SK-N-DZ (cell line): Measurements from ENCODE around the gene BRMS1.
"Not testable (repeated sequence)": the region's sequence is repeated elsewhere in the genome, so short reads cannot be mapped to it uniquely, and the experiment has no call there.

Source experiments
- DNase-seq: peaks from one replicate; pipeline ENCODE4 v3.0.0-alpha.2; 2015; ENCODE audit warnings: low spot score

The BRMS1 gene

DNA sequence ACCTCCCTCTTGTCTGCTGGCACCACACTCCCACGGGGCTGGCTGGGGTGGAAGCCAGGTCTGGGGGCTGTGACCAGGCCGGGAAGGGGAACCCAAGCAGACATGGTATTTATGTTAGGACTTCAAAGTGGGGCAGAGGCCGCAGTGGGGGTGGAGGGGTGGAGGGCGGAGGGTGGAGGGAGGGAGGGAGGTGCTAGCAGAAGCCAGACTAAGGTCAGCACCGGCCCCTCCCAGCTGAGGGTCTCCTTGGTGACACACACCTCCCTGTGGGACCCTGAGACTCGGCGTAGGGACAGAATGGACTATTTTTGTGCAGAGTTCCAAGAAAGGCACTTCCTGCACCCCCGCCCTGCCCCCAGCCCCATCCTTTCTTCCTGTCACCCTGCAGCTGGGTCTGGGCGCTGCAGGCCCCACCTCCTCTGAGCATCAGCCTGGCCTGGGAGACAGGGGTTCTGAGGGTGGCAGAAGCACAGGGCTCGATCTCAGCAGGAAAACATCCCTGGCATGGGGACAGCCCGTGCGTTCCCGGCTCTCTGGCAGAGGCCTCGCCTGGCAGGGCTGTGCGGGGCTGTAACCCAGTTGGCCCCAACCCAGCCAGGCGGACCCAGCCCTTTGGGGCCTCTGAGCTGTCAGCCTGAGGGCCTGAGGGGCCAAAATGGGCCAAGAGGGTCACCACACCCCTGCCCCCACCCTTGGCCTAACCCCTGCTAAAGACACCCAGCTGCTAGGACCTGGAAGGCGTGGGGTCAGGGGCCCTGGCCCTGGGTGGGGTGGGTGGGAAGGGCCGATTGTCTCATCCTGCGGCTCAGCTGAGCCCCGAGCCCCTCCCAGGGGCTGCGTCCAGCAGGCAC lies 18.4 kb downstream of the BRMS1 start:
- peak; percentile 64 for DNase-seq

DNA sequence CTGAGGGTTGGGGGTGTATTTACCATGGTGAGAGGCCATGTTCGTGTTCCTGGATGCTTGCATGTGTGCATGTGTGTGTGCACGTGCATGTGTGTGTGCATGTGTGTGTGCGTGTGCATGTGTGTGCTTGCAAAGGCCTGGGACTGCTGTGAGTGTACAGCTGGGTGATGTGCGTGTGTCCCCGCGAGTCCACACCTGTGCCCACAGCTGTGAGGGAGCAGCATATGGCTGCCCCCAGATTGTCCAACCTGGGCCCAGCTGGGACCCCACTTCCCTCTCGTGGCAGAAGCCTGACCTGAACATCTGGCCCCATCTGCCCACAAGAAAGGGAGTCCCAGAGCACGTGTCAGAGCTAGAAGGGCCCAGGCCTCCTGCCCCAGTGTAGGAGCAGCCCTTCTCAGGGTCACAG lies 19.6 kb downstream of the BRMS1 start:
- DNase-seq: no peak

DNA sequence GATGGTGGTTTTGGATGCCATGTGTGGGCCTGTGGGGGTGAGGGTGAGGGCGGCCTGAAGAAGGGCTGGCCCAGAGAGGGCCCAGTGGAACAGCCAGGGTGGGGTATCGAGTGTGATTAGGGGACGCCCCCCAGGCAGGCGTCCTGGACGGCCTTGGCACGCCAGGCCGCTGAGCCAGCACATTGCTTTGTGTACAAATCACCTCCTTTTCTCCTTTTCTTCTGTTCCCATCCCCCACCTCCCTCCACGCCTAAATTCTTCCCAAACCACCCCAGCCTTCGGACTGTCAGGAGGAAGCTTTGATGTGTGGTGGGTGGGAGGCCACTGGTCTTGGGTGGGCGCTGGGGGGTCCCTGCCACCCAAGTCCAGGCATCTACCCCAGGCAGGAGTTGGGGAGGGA lies 20.2 kb downstream of the BRMS1 start:
- no peak for DNase-seq

DNA sequence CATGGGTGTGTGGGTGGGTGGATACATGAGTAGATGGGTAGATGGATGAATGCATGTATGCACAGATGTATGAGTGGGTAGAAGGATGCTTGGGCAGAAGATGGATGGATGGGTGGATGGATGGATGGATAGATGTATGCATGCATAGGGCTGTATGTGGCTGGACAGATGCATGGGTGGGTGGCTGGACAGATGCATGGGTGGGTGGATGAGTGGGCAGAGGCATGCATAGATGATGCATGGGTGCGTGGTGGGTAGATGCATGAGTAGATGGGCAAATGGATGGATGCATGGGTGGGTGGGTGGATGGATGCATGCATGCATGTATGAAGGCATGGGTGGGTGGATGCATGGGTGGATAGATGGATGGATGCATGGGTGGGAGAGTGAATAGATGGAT lies 21.2 kb downstream of the BRMS1 start:
- DNase-seq: no peak

DNA sequence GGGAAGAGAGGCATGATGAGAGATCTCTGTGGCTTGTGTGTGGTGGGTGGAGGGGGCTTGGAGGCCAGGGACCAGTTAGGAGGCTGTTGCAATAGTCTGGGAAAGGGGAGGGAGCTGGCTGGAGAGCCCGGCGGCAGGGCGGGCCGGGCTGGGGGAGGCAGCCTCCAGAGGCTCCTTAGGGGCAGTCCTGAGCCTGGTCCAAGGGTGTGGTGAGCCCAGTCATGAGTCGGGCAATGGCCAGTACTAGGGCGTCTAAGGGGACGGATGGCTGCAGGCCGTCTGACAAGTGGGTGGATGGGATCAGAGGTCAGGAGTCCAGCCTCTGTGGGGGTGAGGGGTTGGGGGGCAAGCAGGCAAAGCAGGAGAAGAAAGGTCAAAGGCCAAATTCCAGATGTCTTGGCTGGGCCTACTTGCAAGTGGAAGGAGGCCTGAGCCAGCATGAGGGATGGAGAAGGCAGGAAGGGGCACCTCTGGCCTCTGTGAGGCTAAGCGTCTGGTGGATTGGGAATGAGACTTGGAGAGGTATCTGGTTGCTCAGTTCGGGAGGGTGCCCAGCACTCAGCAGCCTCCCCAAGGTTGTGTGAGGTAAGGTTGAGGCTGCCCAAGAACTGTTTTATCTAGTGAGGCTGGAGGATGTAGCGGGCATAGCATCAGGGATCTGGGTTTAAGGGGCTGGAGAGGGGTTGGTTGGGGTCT lies 22.0 kb downstream of the BRMS1 start:
- DNase-seq: no peak

DNA sequence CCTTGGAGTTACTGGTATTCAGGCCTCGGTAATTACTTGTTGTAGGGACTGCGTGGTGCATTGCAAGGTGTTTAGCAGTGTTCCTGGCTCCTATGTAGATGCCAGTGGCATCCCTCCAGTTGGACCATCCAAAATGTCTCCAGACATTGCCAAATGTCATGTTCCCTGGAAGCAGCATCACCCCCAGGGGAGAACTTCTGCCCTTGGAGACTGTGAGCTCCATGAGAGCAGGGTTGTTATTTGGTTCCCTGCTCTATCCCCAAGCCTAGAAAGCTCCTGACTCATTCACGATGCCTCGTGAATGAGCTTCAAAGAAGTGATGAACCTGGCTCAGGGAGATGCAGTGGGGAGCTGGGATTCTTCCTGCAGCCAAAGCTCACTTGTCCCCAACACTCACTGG lies 23.3 kb downstream of the BRMS1 start:
- DNase-seq: no peak

DNA sequence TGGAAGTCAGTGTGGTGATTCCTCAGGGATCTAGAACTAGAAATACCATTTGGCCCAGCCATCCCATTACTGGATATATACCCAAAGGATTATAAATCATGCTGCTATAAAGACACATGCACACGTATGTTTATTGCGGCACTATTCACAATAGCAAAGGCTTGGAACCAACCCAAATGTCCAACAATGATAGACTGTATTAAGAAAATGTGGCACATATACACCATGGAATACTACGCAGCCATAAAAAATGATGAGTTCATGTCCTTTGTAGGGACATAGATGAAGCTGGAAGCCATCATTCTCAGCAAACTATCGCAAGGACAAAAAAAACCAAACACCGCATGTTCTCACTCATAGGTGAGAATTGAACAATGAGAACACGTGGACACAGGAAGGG lies 24.2 kb downstream of the BRMS1 start:
- not testable (repeated sequence) for DNase-seq

DNA sequence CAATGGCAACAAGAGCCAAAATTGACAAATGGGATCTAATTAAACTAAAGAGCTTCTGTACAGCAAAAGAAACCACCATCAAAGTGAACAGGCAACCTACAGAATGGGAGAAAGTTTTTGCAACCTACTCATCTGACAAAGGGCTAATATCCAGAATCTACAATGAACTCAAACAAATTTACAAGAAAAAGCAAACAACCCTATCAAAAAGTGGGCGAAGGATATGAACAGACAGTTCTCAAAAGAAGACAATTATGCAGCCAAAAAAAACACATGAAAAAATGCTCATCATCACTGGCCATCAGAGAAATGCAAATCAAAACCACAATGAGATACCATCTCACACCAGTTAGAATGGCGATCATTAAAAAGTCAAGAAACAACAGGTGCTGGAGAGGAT lies 24.6 kb downstream of the BRMS1 start:
- not testable (repeated sequence) for DNase-seq

DNA sequence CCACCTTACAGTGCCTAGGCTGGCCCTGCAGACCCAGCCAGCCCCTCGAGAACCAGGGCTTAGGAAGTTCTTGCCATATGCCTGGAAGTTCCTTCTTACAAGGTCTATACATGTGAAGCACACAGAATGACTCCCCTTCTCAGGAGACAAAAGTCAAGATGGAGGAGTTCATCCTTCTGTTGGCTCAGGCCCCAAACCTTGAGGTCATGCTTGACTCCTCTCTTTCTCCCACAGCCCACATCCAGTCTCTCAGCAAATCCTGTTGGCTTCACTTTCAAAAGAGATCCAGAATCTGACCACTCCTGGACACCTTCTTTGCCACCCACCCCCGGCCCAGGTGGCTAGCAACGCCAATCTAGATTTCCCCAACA lies 26.3 kb downstream of the BRMS1 start:
- DNase-seq: no peak

DNA sequence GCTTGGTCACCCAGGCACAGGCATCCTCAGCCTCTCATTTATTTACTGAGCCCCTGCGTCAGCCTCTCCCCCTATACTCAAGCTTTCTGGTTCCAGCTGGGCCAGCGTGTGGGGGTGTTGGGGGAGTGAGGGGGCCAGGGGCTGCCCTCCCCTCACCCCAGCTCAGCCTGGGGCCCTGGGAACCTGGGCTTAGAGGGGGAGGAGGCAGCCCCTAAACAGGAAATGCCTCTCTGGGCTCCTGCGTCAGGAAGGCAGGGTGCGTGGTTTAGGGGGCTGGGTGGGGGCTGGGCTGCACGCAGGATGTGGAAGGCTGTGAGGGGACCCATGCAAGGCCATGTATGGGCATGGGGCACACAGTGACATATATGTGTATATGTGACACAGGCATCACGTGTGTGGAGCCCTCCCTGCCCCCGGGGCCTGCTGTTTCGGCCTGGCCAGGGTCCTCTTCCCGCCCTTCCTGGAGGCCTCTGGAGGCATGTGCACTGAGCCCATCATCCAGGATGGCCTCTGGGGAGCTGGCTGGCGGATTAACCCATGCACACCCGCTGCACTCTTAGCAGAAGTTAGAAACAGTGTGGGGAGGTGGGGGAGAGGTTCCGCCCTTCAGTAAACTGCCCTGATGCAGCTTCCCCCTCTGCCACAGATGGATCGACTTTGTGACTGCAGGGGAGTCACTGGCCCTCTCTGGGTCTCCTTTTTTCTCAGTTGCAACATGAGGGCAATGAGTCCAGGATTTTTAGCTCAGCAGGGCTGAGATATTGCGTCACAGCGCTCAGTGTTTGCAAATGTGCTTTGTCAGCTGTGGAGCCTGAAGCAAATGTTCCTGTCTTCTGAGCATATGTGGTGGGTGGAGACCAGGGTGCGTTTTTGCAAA lies 26.9 kb downstream of the BRMS1 start:
- peak; percentile 89 for DNase-seq

DNA sequence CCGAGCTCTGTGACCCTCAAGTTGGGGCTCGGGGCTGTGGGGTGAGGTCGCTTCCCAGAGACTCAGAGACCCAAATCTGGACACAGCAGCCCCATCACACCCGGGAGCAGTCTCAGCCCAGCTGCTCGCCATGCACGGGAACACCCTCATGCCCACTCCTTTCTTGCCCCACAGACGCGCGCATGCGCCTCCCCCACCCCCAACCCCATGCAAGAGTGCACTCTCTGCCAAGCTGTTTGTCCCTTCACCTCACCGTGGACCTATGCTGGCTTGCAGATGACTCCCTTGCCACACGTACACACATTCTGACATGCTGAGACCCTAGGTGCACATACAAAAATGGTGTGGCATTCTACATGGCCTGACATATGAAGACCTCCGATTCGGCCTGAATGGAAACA lies 27.6 kb downstream of the BRMS1 start:
- peak; percentile 80 for DNase-seq

DNA sequence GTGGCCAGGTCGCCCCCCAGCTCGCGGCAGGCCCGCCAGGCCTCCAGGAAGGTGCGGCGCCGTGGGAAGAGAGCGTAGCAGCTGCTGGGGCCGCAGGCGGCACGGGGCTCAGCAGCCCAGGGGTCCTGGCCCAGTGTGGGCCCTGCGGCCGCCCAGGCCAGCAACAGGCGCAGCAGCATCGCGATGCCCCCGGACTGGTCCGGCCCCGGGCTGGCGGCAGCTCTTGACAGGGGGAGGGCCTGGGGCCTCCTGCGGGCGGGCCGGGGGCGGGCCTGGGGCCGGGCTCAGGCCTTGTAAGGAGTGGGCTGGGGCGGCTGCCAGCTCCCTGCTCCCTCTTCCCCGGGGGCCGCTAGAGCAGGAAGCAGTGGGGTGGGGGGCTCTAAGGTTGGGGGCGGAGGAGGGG lies 28.1 kb downstream of the BRMS1 start, which contains the start of gene CD248:
Gene CD248, minus strand, starts transcription at position 196 of the 403 bp plus-strand sequence. Its CDS starts 17 bp downstream, at position 179.
- DNase-seq: peak; percentile 78

DNA sequence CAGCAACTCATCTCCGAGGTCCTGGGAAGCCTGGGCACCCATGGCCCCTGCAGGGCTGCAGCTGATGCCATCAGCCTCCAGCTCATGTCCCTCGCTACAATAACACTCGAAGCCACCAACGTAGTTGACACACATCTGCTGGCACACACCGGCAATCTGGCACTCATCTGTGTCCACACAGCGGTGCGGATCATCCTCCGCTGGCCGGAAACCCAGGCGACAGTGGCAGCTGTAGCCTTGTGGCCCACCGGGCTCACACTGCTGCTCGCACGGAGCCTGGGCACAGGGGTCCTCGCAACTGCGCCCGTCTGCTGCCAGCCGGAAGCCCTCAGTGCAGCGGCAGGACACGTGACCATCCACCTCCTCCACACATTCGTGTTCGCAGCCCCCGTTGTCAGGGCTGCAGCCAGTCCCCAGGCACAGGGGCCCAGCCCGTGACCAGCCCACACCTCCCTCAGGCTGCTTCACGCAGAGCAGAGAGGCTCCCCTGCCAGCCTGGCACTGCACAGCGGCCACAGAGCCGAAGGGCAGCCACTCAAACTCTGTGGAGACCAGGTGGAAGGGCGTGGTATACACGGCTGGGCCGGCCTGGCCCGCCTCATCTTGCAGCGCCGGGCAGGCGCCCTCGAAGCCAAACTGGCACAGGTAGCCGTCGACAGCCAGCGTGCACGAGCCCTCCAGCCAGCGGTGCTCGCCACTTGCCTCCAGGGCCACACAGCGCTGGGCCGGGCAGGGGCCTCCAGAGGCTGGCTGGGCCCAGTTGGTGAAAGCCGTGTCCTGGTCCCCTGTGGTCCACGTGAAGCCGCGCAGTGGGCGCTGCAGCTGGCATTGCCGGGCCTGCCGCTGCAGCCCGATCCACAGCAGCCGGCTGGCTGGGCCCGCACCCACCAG lies 28.7 kb downstream of the BRMS1 start:
- no peak for DNase-seq

DNA sequence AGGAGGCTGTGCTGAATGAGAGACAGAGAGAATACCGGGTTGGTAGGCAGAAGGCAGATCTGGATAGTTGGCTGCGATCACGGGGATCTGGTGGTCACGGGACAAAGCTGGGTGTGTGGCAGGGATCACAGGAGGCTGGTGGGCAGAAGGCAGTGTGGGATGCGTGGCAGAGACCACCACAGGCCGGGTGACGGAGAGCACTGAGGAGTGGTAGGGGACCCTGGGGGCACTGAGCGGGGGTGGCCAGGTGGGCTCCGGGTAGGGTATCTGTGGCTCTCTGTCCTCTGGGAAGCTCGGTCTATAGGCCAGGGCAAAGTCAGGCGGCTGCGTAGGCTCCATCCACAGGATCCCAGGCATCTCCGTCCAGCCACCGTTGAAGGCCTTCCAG lies 29.4 kb downstream of the BRMS1 start:
- DNase-seq: no peak

DNA sequence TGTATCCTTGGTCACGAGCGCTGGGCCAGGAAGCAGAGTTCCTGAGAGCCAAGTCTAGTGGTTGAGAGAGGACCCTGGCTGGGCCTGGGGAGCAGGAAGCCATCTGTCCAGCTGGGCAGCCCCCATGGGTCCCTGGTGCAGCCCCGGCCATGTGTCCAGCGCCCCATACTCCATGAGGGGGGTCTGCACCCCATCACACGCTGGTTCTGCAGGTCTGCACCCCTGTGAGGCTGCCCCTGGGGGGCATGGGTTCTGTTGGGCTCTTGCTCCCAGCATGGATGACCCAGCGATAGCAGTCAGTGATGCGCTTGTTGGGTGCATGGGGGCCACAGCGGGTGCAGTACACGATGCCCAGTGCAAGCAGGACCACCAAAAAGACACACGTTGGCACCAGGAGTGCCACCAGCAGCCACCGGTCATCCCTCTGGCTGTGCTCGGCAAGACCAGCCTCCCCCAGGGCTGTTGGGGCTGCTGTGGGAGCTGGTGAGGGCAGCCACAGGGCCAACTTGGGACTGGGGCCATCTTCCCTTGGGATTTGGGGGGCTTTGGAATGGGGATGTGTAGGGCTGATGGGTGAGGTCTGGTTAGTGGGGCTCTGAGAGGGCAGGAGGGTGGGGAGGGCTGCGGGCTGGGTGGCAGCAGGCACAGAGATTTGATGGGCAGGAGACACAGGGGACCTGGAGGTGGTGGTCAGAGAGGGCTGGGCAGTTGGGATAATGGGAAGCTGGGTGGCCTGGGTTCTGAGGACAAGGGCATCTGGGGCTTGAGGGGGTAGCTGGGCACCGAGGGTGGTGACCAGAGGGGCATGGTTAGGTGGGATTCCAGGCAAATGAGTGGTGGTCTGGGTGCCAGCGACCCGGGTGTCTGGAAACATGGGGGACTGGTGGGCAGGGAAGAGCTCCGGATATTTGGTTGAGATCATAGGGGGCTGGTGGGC lies 30.1 kb downstream of the BRMS1 start:
- no peak for DNase-seq

DNA sequence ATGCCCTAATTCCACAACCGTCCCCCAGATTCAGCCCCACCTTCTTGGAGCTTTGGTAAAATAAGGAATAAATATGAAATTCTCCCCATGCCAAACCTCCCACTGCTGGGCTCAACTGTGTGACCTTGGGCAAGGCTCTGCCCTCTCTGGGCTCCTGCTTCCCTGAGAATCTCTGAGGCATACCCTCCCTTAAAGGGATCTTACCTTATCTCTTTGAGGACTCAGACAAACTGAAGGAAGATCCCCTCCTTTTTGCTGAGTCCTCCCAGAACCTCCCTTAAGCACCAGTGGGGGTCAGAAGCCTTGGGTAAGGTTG lies 30.8 kb downstream of the BRMS1 start:
- DNase-seq: no peak

DNA sequence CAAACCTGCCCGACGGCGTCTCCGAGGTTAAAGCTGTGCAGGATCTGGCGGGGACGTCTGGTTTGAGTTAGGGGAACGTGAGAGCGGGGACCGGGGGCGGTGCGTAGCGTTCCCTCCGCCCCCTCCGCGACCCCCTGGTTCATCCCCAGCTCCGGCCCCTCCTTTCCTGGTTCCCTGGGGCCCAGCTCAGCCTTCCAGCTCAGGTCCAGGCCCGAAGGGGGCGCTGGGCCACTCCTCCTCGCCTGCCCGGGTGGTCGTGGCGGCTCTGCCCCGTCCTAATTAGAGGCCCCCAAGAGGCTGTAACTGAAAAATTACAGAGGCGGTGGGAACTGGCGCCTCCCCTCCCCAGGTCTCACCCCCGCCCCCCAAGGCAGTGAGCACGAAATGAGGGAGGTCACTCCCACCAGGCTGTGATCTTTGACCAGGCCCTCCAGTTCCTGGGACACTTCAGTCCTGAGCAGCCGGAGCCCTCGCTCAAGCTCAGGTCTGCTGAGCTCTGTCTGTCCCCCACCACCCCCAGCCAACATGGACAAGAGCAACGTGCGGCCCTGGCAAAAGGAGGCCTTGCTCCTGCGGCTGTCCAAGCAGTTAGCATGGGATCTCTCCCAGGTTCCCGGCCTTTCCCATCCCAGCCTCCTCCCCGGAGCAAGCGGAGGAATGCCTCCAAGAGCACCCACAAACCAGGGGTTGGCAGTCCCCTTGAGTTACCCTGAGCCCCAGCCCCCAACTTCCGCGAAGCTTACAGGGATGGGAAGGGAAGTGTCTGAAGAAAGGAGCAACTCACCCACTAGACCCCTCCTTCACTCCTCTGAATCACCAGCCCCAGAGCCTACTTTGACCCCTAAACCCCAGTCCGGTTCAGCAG lies 31.4 kb downstream of the BRMS1 start:
- peak; percentile 96 for DNase-seq

DNA sequence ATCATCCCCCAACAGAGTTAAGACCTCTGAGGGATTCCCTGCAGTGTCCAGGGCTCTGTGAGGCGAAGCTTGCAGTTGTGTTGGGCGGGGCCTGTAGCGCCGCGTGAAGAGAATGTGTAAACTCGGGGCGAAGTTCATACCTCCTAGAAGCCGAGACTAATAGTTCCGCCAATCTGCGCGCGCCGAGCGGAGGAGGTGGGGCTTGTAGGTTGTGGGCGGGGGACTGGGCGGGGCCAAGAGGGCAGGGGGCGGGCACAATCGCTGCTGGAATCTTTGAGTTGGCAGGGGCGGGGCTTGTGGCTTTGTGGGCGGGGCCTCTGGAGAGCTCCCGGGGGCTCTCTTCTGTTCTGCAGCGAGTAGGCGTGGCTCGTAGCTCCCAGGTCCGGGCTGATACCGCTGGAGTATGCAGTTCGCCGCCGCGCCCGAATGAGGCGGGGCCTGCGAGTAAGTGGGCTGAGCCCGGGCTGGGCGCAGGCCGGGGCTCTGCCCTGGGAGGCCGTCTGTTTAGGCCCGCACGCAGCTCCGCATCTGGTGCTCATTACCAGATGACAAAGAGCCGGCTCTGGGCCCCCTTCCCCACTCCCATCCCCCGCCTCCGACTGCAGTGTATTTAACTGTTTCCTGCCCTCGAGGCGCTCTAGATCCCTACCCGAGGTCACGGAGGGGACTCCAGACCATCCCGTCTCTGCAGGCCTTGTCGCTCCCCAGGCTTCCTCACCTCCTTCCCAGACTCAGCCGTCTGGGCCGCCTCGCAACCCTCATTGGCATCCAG lies 32.2 kb downstream of the BRMS1 start:
- peak; percentile 99 for DNase-seq
